K562 (cell line): ENCODE data around the gene TBXAS1.

Source experiments
- BRD4 ChIP-seq: fragments of 200-600 bp; sonication (generic); IDR thresholded peaks from 2 replicates; pipeline ENCODE4 v1.6.1; 2017; ENCODE audit warnings: inconsistent platforms
- CREB1 ChIP-seq, 2 experiments: sonication (generic) in 1 of 2; formaldehyde crosslinking in 1 of 2; IDR thresholded peaks; 2 replicates each; pipeline versions ENCODE4 v1.6.1 to v1.8.0; 2012 to 2022; ENCODE audit warnings: inconsistent platforms in 1 of 2, mild to moderate bottlenecking in 1 of 2, missing genetic modification reagents in 1 of 2, moderate library complexity in 1 of 2
- DIDO1 ChIP-seq: fragments of 450-650 bp; IDR thresholded peaks from 2 replicates; pipeline ENCODE4 v1.6.1; 2016; ENCODE audit warnings: low read depth, missing biosample characterization, missing genetic modification characterization
- HDAC3 ChIP-seq: fragments of 450-650 bp; IDR thresholded peaks from 2 replicates; pipeline ENCODE4 v1.6.1; 2018; ENCODE audit warnings: borderline replicate concordance, mild to moderate bottlenecking, moderate library complexity; ENCODE audit not compliant: partially characterized antibody
- TF ChIP-seq, protein P1 (sequence below), 2 experiments: fragments of 200-800 bp in 1 of 2; sonication (Bioruptor generic) in 1 of 2; sonication (generic) in 1 of 2; formaldehyde crosslinking in 1 of 2; IDR thresholded peaks in 1 of 2; conservative IDR thresholded peaks in 1 of 2; 2 replicates each; pipeline versions ENCODE4 v1.5.0 to v1.6.1; 2016 to 2020; ENCODE audit warnings: missing compliant biosample characterization in 1 of 2, missing genetic modification characterization in 1 of 2, missing genetic modification reagents in 1 of 2

DNA sequence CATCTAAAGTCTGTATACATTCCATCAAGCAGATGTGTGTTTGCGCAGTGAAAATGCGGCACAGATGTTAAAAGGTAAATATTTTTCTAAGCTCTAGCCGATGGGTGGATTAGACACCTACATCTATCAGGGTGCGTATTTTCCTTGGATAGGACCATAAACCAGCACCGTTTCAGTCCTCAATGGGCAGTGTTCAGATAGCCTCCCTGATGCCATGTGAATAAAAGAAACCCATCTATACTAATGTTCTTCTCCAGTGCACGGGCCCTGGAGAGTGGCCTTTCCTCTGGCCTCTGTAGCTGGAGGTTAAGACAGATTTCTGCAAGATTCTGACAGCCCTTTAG, 130.2 kb downstream of the TBXAS1 start:
- TF ChIP-seq, protein P1, sequence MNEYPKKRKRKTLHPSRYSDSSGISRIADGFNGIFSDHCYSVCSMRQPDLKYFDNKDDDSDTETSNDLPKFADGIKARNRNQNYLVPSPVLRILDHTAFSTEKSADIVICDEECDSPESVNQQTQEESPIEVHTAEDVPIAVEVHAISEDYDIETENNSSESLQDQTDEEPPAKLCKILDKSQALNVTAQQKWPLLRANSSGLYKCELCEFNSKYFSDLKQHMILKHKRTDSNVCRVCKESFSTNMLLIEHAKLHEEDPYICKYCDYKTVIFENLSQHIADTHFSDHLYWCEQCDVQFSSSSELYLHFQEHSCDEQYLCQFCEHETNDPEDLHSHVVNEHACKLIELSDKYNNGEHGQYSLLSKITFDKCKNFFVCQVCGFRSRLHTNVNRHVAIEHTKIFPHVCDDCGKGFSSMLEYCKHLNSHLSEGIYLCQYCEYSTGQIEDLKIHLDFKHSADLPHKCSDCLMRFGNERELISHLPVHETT (CRISPR knock-in tag; conservative IDR thresholded peaks at IDR 0.05 in 1 of 2, IDR thresholded peaks at IDR 0.05 in 1 of 2): no peak
- TF ChIP-seq BRD4: no peak
- TF ChIP-seq DIDO1 (tag): no peak
- TF ChIP-seq HDAC3: no peak
- no peak for TF ChIP-seq CREB1 (IDR thresholded peaks at IDR 0.05)
- TF ChIP-seq CREB1 (CRISPR knock-in tag; IDR thresholded peaks at IDR 0.05): no peak
